Astrocyte of the cerebellum (primary cell): Measurements from ENCODE around the gene GCNT2.

Source experiments
- DNase-seq: peaks from one replicate; pipeline ENCODE4 v3.0.0-alpha.2; 2011; ENCODE audit warnings: low read depth
- H3K4me3 ChIP-seq: 2 replicates; pipeline ENCODE4 v1.5.1; 2011; ENCODE audit warnings: mild to moderate bottlenecking, low read depth, low read length, moderate library complexity
- in situ Hi-C: cut with HindIII; loops from 2 replicates; pipeline ENCODE4 v1.10.0; 2017; ENCODE audit warnings: low sequenced_read_pairs
- TF ChIP-seq, protein P1 (sequence below): IDR thresholded peaks from 2 replicates; pipeline ENCODE4 v1.5.1; 2012; ENCODE audit warnings: low read length, low read depth, moderate library complexity, mild to moderate bottlenecking; ENCODE audit errors: missing control alignments

GCNT2 gene

DNA sequence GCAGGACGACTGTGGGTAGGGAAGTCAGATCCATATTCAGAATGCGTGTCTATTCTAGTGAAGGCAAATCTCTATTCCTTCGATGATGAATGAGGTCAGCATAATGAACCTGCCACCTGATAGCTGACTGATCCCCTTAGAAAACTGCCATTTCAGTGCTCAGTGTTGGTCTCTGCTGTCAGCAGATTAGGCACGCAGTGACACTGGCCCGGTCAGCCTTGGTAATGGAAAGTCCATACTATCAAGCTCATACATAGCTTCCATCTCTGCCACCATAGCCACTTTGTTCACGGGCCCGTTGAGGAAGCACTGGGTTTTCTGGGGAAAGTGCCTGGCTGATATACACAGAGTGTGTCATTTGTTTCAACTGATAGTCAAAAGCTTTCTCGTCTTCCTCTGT, 119.3 kb downstream of the GCNT2 start:
- in situ Hi-C loops: no loop called here
- no peak overlapping the region for H3K4me3 ChIP-seq
- TF ChIP-seq, protein P1, sequence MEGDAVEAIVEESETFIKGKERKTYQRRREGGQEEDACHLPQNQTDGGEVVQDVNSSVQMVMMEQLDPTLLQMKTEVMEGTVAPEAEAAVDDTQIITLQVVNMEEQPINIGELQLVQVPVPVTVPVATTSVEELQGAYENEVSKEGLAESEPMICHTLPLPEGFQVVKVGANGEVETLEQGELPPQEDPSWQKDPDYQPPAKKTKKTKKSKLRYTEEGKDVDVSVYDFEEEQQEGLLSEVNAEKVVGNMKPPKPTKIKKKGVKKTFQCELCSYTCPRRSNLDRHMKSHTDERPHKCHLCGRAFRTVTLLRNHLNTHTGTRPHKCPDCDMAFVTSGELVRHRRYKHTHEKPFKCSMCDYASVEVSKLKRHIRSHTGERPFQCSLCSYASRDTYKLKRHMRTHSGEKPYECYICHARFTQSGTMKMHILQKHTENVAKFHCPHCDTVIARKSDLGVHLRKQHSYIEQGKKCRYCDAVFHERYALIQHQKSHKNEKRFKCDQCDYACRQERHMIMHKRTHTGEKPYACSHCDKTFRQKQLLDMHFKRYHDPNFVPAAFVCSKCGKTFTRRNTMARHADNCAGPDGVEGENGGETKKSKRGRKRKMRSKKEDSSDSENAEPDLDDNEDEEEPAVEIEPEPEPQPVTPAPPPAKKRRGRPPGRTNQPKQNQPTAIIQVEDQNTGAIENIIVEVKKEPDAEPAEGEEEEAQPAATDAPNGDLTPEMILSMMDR: no peak
- no peak for DNase-seq

DNA sequence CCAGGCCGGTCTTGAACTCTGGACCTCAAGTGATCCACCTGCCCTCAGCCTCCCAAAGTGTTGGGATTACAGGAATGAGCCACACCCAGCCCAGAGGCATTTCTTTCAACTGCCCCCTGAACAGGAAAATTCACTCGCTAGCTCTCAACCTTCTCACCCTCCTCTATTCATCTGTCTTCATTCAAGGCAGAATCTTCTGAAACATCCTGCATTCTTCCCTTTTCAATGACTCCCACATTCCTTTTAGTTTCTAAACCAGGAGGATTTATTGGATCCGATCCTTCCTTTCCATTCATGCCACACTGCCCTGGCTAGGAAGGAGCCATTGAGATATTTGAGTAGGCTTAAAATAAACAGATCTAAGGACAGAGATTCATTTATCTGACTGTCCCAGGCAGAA, 120.4 kb downstream of the GCNT2 start:
- no peak for DNase-seq
- TF ChIP-seq, protein P1: no peak
- in situ Hi-C loops: no loop called here
- no peak overlapping the region for H3K4me3 ChIP-seq

DNA sequence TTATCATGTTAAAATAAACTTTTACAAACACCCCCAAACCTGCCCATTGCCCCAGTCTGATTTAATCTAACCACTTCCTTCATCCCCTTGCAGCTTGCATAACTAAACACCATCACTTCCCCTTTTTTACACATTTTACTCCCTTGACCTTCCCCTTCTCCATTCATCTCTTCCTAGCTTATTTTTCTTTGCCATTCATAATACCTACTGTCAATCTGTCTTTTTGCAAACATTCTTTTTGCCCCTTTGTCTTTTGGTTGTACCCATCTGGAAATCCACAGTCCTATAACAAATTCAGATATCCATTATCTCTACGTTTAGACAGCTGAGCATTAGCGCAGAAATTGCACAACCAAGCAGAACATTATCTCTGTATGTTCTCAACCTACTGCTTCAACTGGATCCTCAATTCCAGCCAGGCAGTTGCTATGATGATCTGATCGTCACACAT, 122.1 kb downstream of the GCNT2 start:
- H3K4me3 ChIP-seq: no peak overlapping the region
- DNase-seq: no peak
- TF ChIP-seq, protein P1: no peak
- in situ Hi-C loops: no loop called here

DNA sequence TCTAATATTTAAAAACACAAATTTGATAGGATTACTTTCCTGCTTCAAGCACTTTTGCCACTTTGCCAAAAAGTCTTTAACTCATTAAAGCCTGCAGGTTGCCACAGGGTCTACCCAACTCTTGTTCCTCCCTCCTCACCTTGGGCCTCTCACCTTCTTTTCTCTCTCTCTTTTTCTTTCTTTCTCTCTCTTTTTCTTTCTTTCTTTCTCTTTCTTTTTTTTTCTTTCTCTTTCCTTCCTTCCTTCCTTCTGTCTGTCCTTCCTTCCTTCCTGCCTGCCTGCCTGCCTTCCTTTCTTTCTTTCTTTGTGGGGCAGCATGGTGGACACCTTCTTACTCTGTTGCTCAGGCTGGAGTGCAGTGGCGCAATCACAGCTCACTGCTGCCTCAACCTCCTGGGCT, 123.1 kb downstream of the GCNT2 start:
- no peak for DNase-seq
- in situ Hi-C loops: no loop called here
- no peak overlapping the region for H3K4me3 ChIP-seq
- TF ChIP-seq, protein P1: no peak

DNA sequence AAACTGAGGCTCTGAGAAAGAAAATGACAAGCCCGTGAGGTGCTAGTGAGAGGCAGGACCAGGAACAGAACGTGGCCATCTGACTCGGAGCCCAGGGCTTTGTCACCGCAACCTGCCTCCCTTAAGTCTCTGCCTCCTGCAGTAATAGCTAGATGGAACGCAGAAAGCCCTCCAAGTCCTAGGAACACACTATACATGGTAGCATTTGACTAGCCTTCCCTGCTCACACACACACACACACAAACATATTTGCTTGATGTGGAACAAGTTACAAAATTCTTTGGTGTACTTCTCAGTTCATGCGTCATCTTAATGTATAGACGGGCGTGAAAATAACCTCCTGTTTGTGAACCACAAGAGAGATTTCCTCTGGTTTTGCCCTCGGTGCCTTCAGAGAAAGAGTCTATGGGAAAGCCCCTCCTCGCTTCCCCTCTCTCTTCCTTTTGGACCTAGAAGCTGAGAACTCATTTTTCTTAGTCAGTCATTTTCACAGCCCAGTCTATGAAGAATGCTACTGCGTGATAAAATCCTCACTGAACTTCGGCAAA, 134.4 kb downstream of the GCNT2 start:
- DNase-seq: no peak
- TF ChIP-seq, protein P1: no peak
- no peak overlapping the region for H3K4me3 ChIP-seq
- in situ Hi-C loops: no loop called here

DNA sequence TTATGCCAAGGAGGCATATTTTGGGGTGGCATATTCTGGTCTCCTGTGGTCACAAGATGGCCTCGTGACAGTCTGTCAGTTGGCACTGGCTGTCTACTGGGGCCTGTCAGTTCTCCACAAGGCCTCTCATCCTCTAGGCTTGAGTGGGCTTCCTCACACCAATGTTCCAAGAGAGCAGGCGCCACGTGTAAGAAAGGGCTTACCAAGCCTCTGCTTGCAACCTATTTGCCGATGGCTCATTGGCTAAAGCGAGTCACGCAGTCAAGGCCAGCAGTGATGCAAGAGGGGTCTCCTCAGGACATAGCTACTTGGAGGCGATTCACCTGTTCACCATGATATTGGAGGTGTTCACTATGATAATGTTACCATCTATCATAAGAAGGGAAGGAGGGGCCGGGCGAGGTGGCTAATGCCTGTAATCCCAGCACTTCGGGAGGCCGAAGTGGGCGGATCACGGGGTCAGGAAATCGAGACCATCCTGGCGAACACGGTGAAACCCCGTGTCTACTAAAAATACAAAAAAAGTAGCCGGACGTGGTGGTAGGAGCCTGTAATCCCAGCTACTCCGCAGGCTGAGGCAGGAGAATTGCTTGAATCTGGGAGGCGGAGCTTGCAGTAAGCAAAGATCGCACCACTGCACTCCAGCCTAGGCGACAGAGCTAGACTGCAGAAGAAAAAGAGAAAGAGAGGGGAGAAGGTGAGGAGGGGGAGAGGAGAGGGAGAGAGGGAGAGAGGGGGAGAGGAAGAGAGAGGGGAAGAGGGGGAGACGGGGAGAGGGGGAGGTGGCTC, 138.0 kb downstream of the GCNT2 start:
- in situ Hi-C loops: no loop called here
- no peak overlapping the region for H3K4me3 ChIP-seq
- TF ChIP-seq, protein P1: no peak
- no peak for DNase-seq
